CD8-positive, alpha-beta memory T cell (primary cell): ENCODE results near the gene MGAT3. TPM values are rescaled to one million over a fixed set of nuclear protein-coding genes. Genes with fewer than 3 reads are reported as not detected.

Source experiments
- CTCF ChIA-PET: fragments of 350-600 bp; sonication (Branson Sonifier 250); formaldehyde crosslinking; loops from one replicate; lab custom pipeline; 2021; ENCODE audit warnings: antibody characterized with exemption; lab: Charles Lee
- POLR2A ChIA-PET: fragments of 350-600 bp; sonication (Branson Sonifier 250); formaldehyde crosslinking; loops from one replicate; lab custom pipeline; 2021; ENCODE audit warnings: antibody characterized with exemption; lab: Charles Lee
- DNase-seq, 5 donors: peaks; one replicate each; pipeline versions ENCODE4 v3.0.0 to v3.0.0-alpha.2; 2020 to 2022; ENCODE audit warnings: mixed read lengths in 1 of 5
- H3K27ac ChIP-seq: one replicate; pipeline ENCODE4 v1.7.0; 2013; ENCODE audit warnings: low read depth, mild to moderate bottlenecking, low read length, moderate library complexity
- H3K27me3 ChIP-seq: 2 replicates; pipeline ENCODE4 v1.7.0; 2013; ENCODE audit warnings: low read length, mild to moderate bottlenecking; ENCODE audit not compliant: insufficient read depth, poor library complexity, severe bottlenecking
- H3K36me3 ChIP-seq: 2 replicates; pipeline ENCODE4 v1.7.0; 2013; ENCODE audit warnings: mild to moderate bottlenecking, low read length, moderate library complexity; ENCODE audit not compliant: insufficient read depth
- H3K4me1 ChIP-seq: 2 replicates; pipeline ENCODE4 v1.7.0; 2013; ENCODE audit warnings: mild to moderate bottlenecking, low read length, moderate library complexity; ENCODE audit not compliant: insufficient read depth
- H3K4me3 ChIP-seq: 2 replicates; pipeline ENCODE4 v1.7.0; 2013; ENCODE audit warnings: mild to moderate bottlenecking, low read length
- H3K9me3 ChIP-seq: 2 replicates; pipeline ENCODE4 v1.7.0; 2013; ENCODE audit warnings: mild to moderate bottlenecking, low read length
- H3K27ac Mint-ChIP-seq, 8 donors: one replicate each; pipeline ENCODE4 v1.8.0; 2020 to 2021; ENCODE audit warnings: mixed read lengths in 8 of 8, mild to moderate bottlenecking in 6 of 8, inconsistent platforms in 3 of 8, moderate library complexity in 3 of 8
- H3K27me3 Mint-ChIP-seq, 2 donors: one replicate each; pipeline ENCODE4 v1.8.0; 2020 to 2021; ENCODE audit warnings: mixed read lengths in 2 of 2, mild to moderate bottlenecking in 1 of 2, moderate library complexity in 1 of 2
- H3K36me3 Mint-ChIP-seq, 3 donors: one replicate each; pipeline ENCODE4 v1.8.0; 2020 to 2021; ENCODE audit warnings: mixed read lengths in 3 of 3, inconsistent platforms in 1 of 3, mild to moderate bottlenecking in 1 of 3
- H3K4me1 Mint-ChIP-seq, 3 donors: one replicate each; pipeline ENCODE4 v1.8.0; 2020 to 2021; ENCODE audit warnings: mixed read lengths in 3 of 3, inconsistent platforms in 1 of 3, mild to moderate bottlenecking in 1 of 3
- H3K4me3 Mint-ChIP-seq, 7 donors: one replicate each; pipeline ENCODE4 v1.8.0; 2020 to 2021; ENCODE audit warnings: mixed read lengths in 7 of 7, mild to moderate bottlenecking in 6 of 7, moderate library complexity in 4 of 7, inconsistent platforms in 2 of 7
- H3K9me3 Mint-ChIP-seq, 5 donors: one replicate each; pipeline ENCODE4 v1.8.0; 2020 to 2022; ENCODE audit warnings: mixed read lengths in 5 of 5, mild to moderate bottlenecking in 3 of 5, moderate library complexity in 2 of 5, inconsistent platforms in 1 of 5
- polyA plus RNA-seq: library from polyadenylated mRNA; unstranded; fragments of 300-500 nt; fragmentation: Illumina TruSeq; gene quantifications from one replicate; pipeline ENCODE4 v1.2.3, GENCODE V29; 2021
- total RNA-seq, 2 experiments: library from RNA; stranded (reverse); gene quantifications; one replicate each; pipeline ENCODE4 v1.2.3, GENCODE V29; 2021

The MGAT3 gene
- total and polyA plus RNA-seq, 3 experiments from 2014 or later = 0.03 to 0.37 (median 0.27) TPM

DNA sequence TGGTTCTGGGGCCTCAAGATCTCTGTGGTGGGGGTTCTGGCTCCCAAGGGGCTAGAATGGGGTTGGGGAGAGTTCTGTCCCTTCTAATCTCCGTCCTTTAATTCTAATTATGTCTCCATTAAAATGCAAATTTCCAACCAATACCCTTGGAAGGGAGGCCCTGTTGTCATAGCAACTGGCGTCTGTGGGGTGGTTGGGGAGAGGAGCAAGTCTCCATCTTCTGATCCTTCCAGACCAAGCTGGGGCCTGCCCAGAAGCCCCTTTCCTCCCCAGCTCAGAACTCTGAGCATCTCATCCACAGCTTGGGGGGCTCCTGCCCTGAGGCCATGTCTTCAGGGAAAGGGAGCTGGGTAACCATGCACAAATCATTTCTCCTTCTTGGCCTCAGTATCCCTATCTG is 81.2 kb downstream of the MGAT3 start:
- Mint-ChIP-seq H3K9me3 (no peaks in the 10 kb centered on the region), H3K27me3 (peaks cover under 1 to 4% of the 10 kb centered on the region in 2 donors), H3K36me3 (no peaks in the 10 kb centered on the region), H3K4me1 (peaks cover 1 to 9% (median 9%) of the 10 kb centered on the region in 3 donors), H3K27ac (no peak overlapping the region), H3K4me3 (no peak overlapping the region)
- ChIA-PET CTCF (interaction anchor here (0.9 to 5.0 kb wide), 3 partner anchors 405 to 535 kb away, joined by 3 to 60 read pairs (median 3); no protein-coding TSS in a partner anchor), POLR2A (no interaction called here)
- H3K36me3 ChIP-seq = no peaks in the 10 kb centered on the region
- H3K27me3 ChIP-seq = no peaks in the 10 kb centered on the region
- H3K4me3 ChIP-seq = no peak overlapping the region
- H3K9me3 ChIP-seq = no peaks in the 10 kb centered on the region
- no peak for DNase-seq
- no peak overlapping the region for H3K27ac ChIP-seq
- peaks cover 9% of the 10 kb centered on the region for H3K4me1 ChIP-seq

Other genes starting within 250 kb of the MGAT3 start
- 1 to 10 TPM; 2.3 to 3.0 TPM for gene PDGFB, start 212.0 kb upstream of the MGAT3 start, total RNA-seq
- 18.2 TPM for gene PDGFB, start 212.0 kb upstream of the MGAT3 start, polyA plus RNA-seq
- 1,000 to 10,000 TPM; 2,574 to 2,607 TPM for gene RPL3, start 137.4 kb upstream of the MGAT3 start, total RNA-seq
- gene RPL3, start 137.4 kb upstream of the MGAT3 start, polyA plus RNA-seq = 3,654 TPM
- gene SYNGR1, start 107.0 kb upstream of the MGAT3 start, total RNA-seq = 1 to 10 TPM; 2.4 to 2.9 TPM
- gene SYNGR1, start 107.0 kb upstream of the MGAT3 start, polyA plus RNA-seq = 10.1 TPM
- gene TAB1, start 57.2 kb upstream of the MGAT3 start, total RNA-seq = 10 to 100 TPM; 19.9 to 21.0 TPM
- 4.1 TPM for gene TAB1, start 57.2 kb upstream of the MGAT3 start, polyA plus RNA-seq
- gene MIEF1, start 45.3 kb downstream of the MGAT3 start, total RNA-seq = 10 to 100 TPM; 59.9 to 60.9 TPM
- 29.4 TPM for gene MIEF1, start 45.3 kb downstream of the MGAT3 start, polyA plus RNA-seq
- 100 to 1,000 TPM; 757 to 758 TPM for gene ATF4, start 63.5 kb downstream of the MGAT3 start, total RNA-seq
- 103 TPM for gene ATF4, start 63.5 kb downstream of the MGAT3 start, polyA plus RNA-seq
- 100 to 1,000 TPM; 158 to 160 TPM for gene RPS19BP1, start 75.7 kb downstream of the MGAT3 start, total RNA-seq
- gene RPS19BP1, start 75.7 kb downstream of the MGAT3 start, polyA plus RNA-seq = 128 TPM
- gene CACNA1I, start 113.7 kb downstream of the MGAT3 start, total RNA-seq = 1 to 10 TPM; 4.6 TPM
- gene CACNA1I, start 113.7 kb downstream of the MGAT3 start, polyA plus RNA-seq = 0.71 TPM